T-helper 1 cell (primary cell): Measurements from ENCODE around the gene LYPD6B.
"Not testable (repeated sequence)": the region's sequence is repeated elsewhere in the genome, so short reads cannot be mapped to it uniquely, and the experiment has no call there.

Experiments used
- DNase-seq, 5 donors: peaks; one replicate each; pipeline ENCODE4 v3.0.0-alpha.2; 2012 to 2020

Gene LYPD6B

GRCh38 chr2:149221898-149222297 lies 183.4 kb downstream of the LYPD6B start:
- DNase-seq: no peak

GRCh38 chr2:149223472-149224095 lies 185.1 kb downstream of the LYPD6B start:
- no peak for DNase-seq

GRCh38 chr2:149224543-149224942 lies 186.0 kb downstream of the LYPD6B start:
- DNase-seq: no peak

- no peak for DNase-seq
Measured at GRCh38 chr2:149225446-149225845, 186.9 kb downstream of the LYPD6B start.

- no peak for DNase-seq
Measured at GRCh38 chr2:149226790-149227189, 188.3 kb downstream of the LYPD6B start.

GRCh38 chr2:149235816-149236375 lies 197.4 kb downstream of the LYPD6B start:
- no peak for DNase-seq

GRCh38 chr2:149236410-149236809 lies 197.9 kb downstream of the LYPD6B start:
- no peak for DNase-seq

GRCh38 chr2:149246186-149246585 lies 207.7 kb downstream of the LYPD6B start:
- DNase-seq: no peak

GRCh38 chr2:149251436-149251835 lies 212.9 kb downstream of the LYPD6B start:
- not testable (repeated sequence) for DNase-seq

GRCh38 chr2:149256877-149257276 lies 218.4 kb downstream of the LYPD6B start:
- DNase-seq: not testable (repeated sequence)

GRCh38 chr2:149258531-149258930 lies 220.0 kb downstream of the LYPD6B start:
- DNase-seq: no peak

- no peak for DNase-seq
Measured at GRCh38 chr2:149259136-149259535, 220.6 kb downstream of the LYPD6B start.

- no peak for DNase-seq
Measured at GRCh38 chr2:149261692-149262091, 223.2 kb downstream of the LYPD6B start.
